ENCODE measurements around the gene TPM4. TPM values are rescaled to one million over a fixed set of nuclear protein-coding genes. Genes with fewer than 3 reads are reported as not detected.

The TPM4 gene
- total RNA-seq, 2 experiments from 2014 or later: 182 to 185 TPM

- Histone ChIP-seq H3K9me3 (ENCODE audit: control insufficient read depth in 1 of 2, insufficient read depth in 1 of 2, low read length in 2 of 2) (no peaks in the 10 kb centered on the region), H3K4me3 (ENCODE audit: low read length) (no peak overlapping the region), H3K27me3 (ENCODE audit: control insufficient read depth in 1 of 2, insufficient read depth in 2 of 2, low read length in 2 of 2) (no peaks in the 10 kb centered on the region), H3K4me1 (ENCODE audit: insufficient read depth, low read length) (peaks cover 82% of the 10 kb centered on the region), H3K36me3 (ENCODE audit: insufficient read depth, low read length) (no peaks in the 10 kb centered on the region), H3K27ac (ENCODE audit: low read depth in 1 of 2, low read length in 2 of 2) (peak overlapping the region; percentile 84 to 92)
- ATAC-seq (ENCODE audit: poor library complexity) (no peak), DNase-seq (no peak)
- ChIA-PET POLR2A (interaction anchor here (0.9 to 9.6 kb wide), 20 partner anchors 8 to 299 kb away, joined by 3 to 192 read pairs (median 8); partner anchors contain the start of genes AP1M1, FAM32A, HSH2D and KLF2), CTCF (interaction anchor here (0.7 to 3.3 kb wide), 10 partner anchors 8 to 40 kb away, joined by 3 to 38 read pairs (median 5); partner anchors contain the start of gene RAB8A)
- Mint-ChIP-seq H3K4me3 (peak overlapping the region; percentile 76), H3K36me3 (ENCODE audit: low read depth) (peaks cover 11% of the 10 kb centered on the region), H3K4me1 (ENCODE audit: low read depth) (peaks cover 44% of the 10 kb centered on the region), H3K27me3 (no peaks in the 10 kb centered on the region), H3K9me3 (no peaks in the 10 kb centered on the region), H3K27ac (no peak overlapping the region)
- intact Hi-C loops (cut with DNase I, micrococcal nuclease): loop anchor here (2.0 to 10.0 kb wide), 5 partner anchors 16 to 236 kb away; partner anchors contain the start of genes FAM32A (in 1 of the 2) and RAB8A (in 1 of the 2)
- no peak for TF ChIP-seq CTCF (IDR thresholded peaks at IDR 0.05)
These were observed 5.1 kb upstream of the TPM4 start for GRCh38 chr19:16071072-16071691.

GRCh38 chr19:16073481-16073880 lies 2.8 kb upstream of the TPM4 start:
- H3K27me3 ChIP-seq (ENCODE audit: control insufficient read depth in 1 of 2, insufficient read depth in 2 of 2, low read length in 2 of 2): no peaks in the 10 kb centered on the region
- intact Hi-C loops (cut with DNase I, micrococcal nuclease): loop anchor here (10.0 kb wide), 2 partner anchors 111 to 239 kb away; partner anchors contain the start of gene FAM32A (in 1 of the 2)
- ChIA-PET CTCF (interaction anchor here (2.2 to 2.9 kb wide), 3 partner anchors 11 to 37 kb away, joined by 9 to 14 read pairs (median 13); no protein-coding TSS in a partner anchor), POLR2A (interaction anchor here (0.7 to 9.6 kb wide), 5 partner anchors 13 to 296 kb away, joined by 3 to 192 read pairs (median 3); partner anchors contain the start of gene RAB8A)
- no peaks in the 10 kb centered on the region for H3K27me3 Mint-ChIP-seq
- H3K36me3 ChIP-seq (ENCODE audit: insufficient read depth, low read length): no peaks in the 10 kb centered on the region
- H3K4me1 ChIP-seq (ENCODE audit: insufficient read depth, low read length): peaks cover 83% of the 10 kb centered on the region
- H3K36me3 Mint-ChIP-seq (ENCODE audit: low read depth): peaks cover 17% of the 10 kb centered on the region
- H3K4me3 Mint-ChIP-seq: peak overlapping the region; percentile 85
- no peak overlapping the region for H3K27ac Mint-ChIP-seq
- no peak for ATAC-seq (ENCODE audit: poor library complexity)
- H3K9me3 Mint-ChIP-seq: no peaks in the 10 kb centered on the region
- no peak for DNase-seq
- peaks cover 46% of the 10 kb centered on the region for H3K4me1 Mint-ChIP-seq (ENCODE audit: low read depth)
- peak overlapping the region in 1 of 2 donors; percentile 27 for H3K27ac ChIP-seq (ENCODE audit: low read depth in 1 of 2, low read length in 2 of 2)
- no peak overlapping the region for H3K4me3 ChIP-seq (ENCODE audit: low read length)
- no peaks in the 10 kb centered on the region for H3K9me3 ChIP-seq (ENCODE audit: control insufficient read depth in 1 of 2, insufficient read depth in 1 of 2, low read length in 2 of 2)
- no peak for TF ChIP-seq CTCF (IDR thresholded peaks at IDR 0.05)

GRCh38 chr19:16073988-16074387 lies 2.3 kb upstream of the TPM4 start:
- H3K27me3 Mint-ChIP-seq: no peaks in the 10 kb centered on the region
- no peak for TF ChIP-seq CTCF (IDR thresholded peaks at IDR 0.05)
- Histone ChIP-seq H3K4me1 (ENCODE audit: insufficient read depth, low read length) (peaks cover 82% of the 10 kb centered on the region), H3K9me3 (ENCODE audit: control insufficient read depth in 1 of 2, insufficient read depth in 1 of 2, low read length in 2 of 2) (no peaks in the 10 kb centered on the region), H3K27ac (ENCODE audit: low read depth in 1 of 2, low read length in 2 of 2) (peak overlapping the region; percentile 49 to 72), H3K36me3 (ENCODE audit: insufficient read depth, low read length) (no peaks in the 10 kb centered on the region), H3K27me3 (ENCODE audit: control insufficient read depth in 1 of 2, insufficient read depth in 2 of 2, low read length in 2 of 2) (no peaks in the 10 kb centered on the region), H3K4me3 (ENCODE audit: low read length) (no peak overlapping the region)
- H3K9me3 Mint-ChIP-seq: no peaks in the 10 kb centered on the region
- H3K36me3 Mint-ChIP-seq (ENCODE audit: low read depth): peaks cover 22% of the 10 kb centered on the region
- intact Hi-C loops (cut with DNase I, micrococcal nuclease): loop anchor here (10.0 kb wide), 2 partner anchors 111 to 239 kb away; partner anchors contain the start of gene FAM32A (in 1 of the 2)
- peaks cover 51% of the 10 kb centered on the region for H3K4me1 Mint-ChIP-seq (ENCODE audit: low read depth)
- ChIA-PET CTCF (interaction anchor here (2.2 to 2.9 kb wide), 3 partner anchors 11 to 37 kb away, joined by 9 to 14 read pairs (median 13); no protein-coding TSS in a partner anchor), POLR2A (interaction anchor here (0.7 to 9.6 kb wide), 6 partner anchors 10 to 295 kb away, joined by 3 to 192 read pairs (median 3); partner anchors contain the start of gene RAB8A)
- peak in 6 of 14 experiments; percentile 19 to 73 (median 58) for DNase-seq
- H3K4me3 Mint-ChIP-seq: peak overlapping the region; percentile 85
- H3K27ac Mint-ChIP-seq: no peak overlapping the region
- peak; percentile 18 for ATAC-seq (ENCODE audit: poor library complexity)

Data from CD4-positive, alpha-beta T cell (primary cell).